Hepatocyte (in vitro differentiated cells): ENCODE data around the gene CNP.

Source experiments
- EZH2 ChIP-seq: fragments of 200-600 bp; sonication (generic); IDR thresholded peaks from 2 replicates; pipeline ENCODE4 v1.6.1; 2016; ENCODE audit warnings: antibody characterized with exemption, mild to moderate bottlenecking, borderline replicate concordance
- EZH2phosphoT487 ChIP-seq: fragments of 200-600 bp; sonication (generic); IDR thresholded peaks from one replicate; pipeline ENCODE4 v1.6.1; 2018; ENCODE audit warnings: antibody characterized with exemption, mild to moderate bottlenecking, low read depth, moderate library complexity; ENCODE audit not compliant: unreplicated experiment, severe bottlenecking
- TF ChIP-seq, protein P1 (sequence below): fragments of 200-600 bp; sonication (generic); IDR thresholded peaks from 2 replicates; pipeline ENCODE4 v1.5.1; 2016; ENCODE audit warnings: antibody characterized with exemption, mild to moderate bottlenecking; ENCODE audit not compliant: poor library complexity

DNA sequence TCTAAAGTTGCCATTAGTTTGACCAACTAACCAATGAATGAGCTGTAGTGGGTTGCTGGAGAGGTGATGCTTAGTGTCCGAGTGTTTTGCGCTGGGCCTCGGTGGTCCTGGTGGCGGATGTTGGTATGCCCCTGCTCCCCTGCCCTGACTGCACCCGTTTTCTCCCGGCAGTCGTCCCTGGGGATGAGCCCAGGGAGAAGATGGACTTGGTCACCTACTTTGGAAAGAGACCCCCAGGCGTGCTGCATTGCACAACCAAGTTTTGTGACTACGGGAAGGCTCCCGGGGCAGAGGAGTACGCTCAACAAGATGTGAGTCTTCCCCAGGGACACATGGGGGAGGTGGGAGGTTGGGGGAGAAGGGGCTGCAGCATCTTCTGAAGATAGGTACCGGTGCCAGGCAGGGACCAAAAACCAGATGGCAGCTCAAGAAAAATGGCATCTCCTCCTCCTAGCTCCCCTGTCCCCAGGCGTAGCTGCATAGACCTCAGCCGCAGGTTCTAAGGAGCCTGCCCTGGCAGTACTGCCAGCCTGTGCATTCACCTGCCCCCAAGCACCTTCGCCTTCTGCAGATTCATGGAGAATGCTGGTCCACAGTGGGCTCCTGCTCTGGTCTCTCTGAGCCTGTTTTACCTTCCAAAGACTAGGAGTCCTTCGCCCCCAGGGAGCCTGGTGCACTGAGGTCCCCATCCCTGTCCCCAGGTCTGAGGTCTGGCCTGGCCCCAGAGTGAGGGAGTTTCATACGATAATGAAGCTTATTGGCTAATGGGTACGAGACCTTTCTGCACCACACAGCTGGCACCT is 5.3 kb downstream of the CNP start:
- TF ChIP-seq, protein P1, sequence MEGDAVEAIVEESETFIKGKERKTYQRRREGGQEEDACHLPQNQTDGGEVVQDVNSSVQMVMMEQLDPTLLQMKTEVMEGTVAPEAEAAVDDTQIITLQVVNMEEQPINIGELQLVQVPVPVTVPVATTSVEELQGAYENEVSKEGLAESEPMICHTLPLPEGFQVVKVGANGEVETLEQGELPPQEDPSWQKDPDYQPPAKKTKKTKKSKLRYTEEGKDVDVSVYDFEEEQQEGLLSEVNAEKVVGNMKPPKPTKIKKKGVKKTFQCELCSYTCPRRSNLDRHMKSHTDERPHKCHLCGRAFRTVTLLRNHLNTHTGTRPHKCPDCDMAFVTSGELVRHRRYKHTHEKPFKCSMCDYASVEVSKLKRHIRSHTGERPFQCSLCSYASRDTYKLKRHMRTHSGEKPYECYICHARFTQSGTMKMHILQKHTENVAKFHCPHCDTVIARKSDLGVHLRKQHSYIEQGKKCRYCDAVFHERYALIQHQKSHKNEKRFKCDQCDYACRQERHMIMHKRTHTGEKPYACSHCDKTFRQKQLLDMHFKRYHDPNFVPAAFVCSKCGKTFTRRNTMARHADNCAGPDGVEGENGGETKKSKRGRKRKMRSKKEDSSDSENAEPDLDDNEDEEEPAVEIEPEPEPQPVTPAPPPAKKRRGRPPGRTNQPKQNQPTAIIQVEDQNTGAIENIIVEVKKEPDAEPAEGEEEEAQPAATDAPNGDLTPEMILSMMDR, result no peak
- TF ChIP-seq EZH2, result no peak
- TF ChIP-seq EZH2phosphoT487, result no peak
